GM10266 (cell line): ENCODE results near the gene ITGAE.

Experiments used
- DNase-seq: peaks from one replicate; pipeline ENCODE4 v3.0.0; 2012; ENCODE audit errors: extremely low spot score
- CTCF ChIP-seq: IDR thresholded peaks from 2 replicates; pipeline ENCODE4 v1.5.1; 2012; ENCODE audit warnings: mild to moderate bottlenecking, low read depth; ENCODE audit not compliant: control insufficient read depth, insufficient read depth; ENCODE audit errors: missing control alignments

ITGAE gene

GRCh38 chr17:3768341-3768740 lies 32.6 kb downstream of the ITGAE start:
- DNase-seq = no peak
- no peak for TF ChIP-seq CTCF

- no peak for DNase-seq
Measured at GRCh38 chr17:3766779-3767178, 34.2 kb downstream of the ITGAE start.

DNA sequence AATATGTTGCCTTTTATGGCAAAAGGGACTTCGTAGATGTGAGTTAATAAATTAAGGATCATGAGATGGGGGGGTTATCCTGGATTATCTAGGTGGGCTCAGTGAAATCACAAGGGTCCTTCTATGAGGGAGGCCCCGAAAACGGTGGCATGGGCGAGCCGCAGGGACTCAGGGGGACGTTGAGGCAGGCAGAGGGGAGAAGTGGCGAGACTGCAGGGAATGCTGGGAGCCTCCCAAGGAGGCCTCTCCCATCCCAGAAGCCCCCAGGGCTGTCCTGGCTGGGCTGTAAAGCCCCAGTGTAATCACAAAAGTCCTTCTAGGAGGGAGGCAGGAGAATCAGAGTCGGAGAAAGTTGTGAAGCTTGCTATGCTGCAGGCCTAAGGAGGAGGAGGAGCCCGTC lies 35.0 kb downstream of the ITGAE start:
- DNase-seq = no peak
- no peak for TF ChIP-seq CTCF

More at GRCh38 chr17:3766779-3767178, 34.2 kb downstream of the ITGAE start:
- no peak for TF ChIP-seq CTCF

- DNase-seq = no peak
- no peak for TF ChIP-seq CTCF
Measured at GRCh38 chr17:3763777-3764170, 37.2 kb downstream of the ITGAE start.

DNA sequence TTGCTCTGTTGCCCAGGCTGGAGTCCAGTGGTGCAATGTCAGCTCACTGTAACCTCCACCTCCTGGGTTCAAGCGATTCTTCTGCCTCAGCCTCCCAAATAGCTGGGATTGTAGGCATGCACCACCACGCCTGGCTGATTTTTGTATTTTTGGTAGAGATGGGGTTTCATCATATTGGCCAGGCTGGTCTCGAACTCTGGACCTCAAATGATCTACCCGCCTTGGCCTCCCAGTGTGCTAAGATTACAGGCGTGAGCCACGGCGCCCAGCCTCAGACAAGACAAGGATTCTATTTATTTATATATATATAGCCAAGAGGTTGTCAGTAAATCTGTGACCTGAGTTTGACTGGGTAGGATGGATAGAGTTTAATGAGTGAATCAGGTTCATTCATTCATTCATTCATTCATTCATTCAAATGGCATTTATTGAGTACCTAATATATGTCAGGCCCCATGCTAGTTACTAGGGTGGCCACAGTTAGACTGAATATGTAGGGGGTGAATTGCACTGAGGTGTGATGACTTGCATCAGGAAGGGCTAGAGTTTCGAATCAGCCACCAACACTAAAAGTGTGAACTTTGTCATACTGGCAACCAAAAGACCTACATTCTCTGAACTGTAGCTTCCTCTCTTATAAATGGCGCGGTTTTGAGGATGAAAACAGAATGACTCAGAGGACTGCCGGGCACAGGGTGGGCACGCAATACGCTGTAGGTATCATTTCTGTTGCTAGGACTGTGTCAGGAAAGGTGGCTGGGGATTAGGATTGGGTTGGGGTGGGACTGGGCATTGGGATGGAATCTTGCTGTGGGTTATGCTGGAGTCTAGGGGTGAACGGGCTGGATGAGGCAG lies 37.8 kb downstream of the ITGAE start:
- peak; percentile 83 for DNase-seq
- no peak for TF ChIP-seq CTCF

- TF ChIP-seq CTCF = no peak
- DNase-seq = no peak
Measured at GRCh38 chr17:3761918-3762380, 39.0 kb downstream of the ITGAE start.
